Measurements from ENCODE around the gene TPD52L2.
"Not testable (repeated sequence)": the region's sequence is repeated elsewhere in the genome, so short reads cannot be mapped to it uniquely, and the experiment has no call there.

The TPD52L2 gene

GRCh38 chr20:63835021-63835858, 29.8 kb upstream of the TPD52L2 start:
- peak; percentile 97 for DNase-seq (ENCODE audit: low spot score)

GRCh38 chr20:63836458-63837344, 28.4 kb upstream of the TPD52L2 start:
- DNase-seq (ENCODE audit: low spot score), result no peak

- DNase-seq (ENCODE audit: low spot score), result no peak
Measured at GRCh38 chr20:63837479-63837878, 27.6 kb upstream of the TPD52L2 start.

GRCh38 chr20:63839620-63840019, 25.4 kb upstream of the TPD52L2 start:
- DNase-seq (ENCODE audit: low spot score), result no peak

GRCh38 chr20:63840405-63840828, 24.7 kb upstream of the TPD52L2 start:
- DNase-seq (ENCODE audit: low spot score), result no peak

GRCh38 chr20:63842258-63842657, 22.8 kb upstream of the TPD52L2 start:
- no peak for DNase-seq (ENCODE audit: low spot score)

GRCh38 chr20:63843222-63843621, 21.8 kb upstream of the TPD52L2 start:
- no peak for DNase-seq (ENCODE audit: low spot score)

GRCh38 chr20:63843778-63844177, 21.3 kb upstream of the TPD52L2 start:
- no peak for DNase-seq (ENCODE audit: low spot score)

- no peak for DNase-seq (ENCODE audit: low spot score)
Measured at GRCh38 chr20:63844511-63844991, 20.5 kb upstream of the TPD52L2 start.

- peak; percentile 52 for DNase-seq (ENCODE audit: low spot score)
Measured at GRCh38 chr20:63846128-63846771, 18.8 kb upstream of the TPD52L2 start.

GRCh38 chr20:63846888-63847236, 18.2 kb upstream of the TPD52L2 start:
- no peak for DNase-seq (ENCODE audit: low spot score)

- DNase-seq (ENCODE audit: low spot score), result no peak
Measured at GRCh38 chr20:63847237-63848002, 17.6 kb upstream of the TPD52L2 start.

- no peak for DNase-seq (ENCODE audit: low spot score)
Measured at GRCh38 chr20:63848003-63848911, 16.8 kb upstream of the TPD52L2 start.

GRCh38 chr20:63850689-63851547, 14.2 kb upstream of the TPD52L2 start:
- DNase-seq (ENCODE audit: low spot score), result no peak

GRCh38 chr20:63851548-63851943, 13.5 kb upstream of the TPD52L2 start:
- DNase-seq (ENCODE audit: low spot score), result not testable (repeated sequence)

GRCh38 chr20:63853733-63854068, 11.4 kb upstream of the TPD52L2 start:
- DNase-seq (ENCODE audit: low spot score), result not testable (repeated sequence)

- DNase-seq (ENCODE audit: low spot score), result no peak
Measured at GRCh38 chr20:63854069-63854765, 10.9 kb upstream of the TPD52L2 start.

- DNase-seq (ENCODE audit: low spot score), result no peak
Measured at GRCh38 chr20:63854766-63855362, 10.2 kb upstream of the TPD52L2 start.

All from AG20443 (cell line).